Endothelial cell of umbilical vein (primary cell): ENCODE results near the gene ICE1. TPM values are rescaled to one million over a fixed set of nuclear protein-coding genes. Genes with fewer than 3 reads are reported as not detected.

Source experiments
- BruUV-seq: library from RNA; stranded (reverse); fragments of 400-500 nt; replicated peaks from 2 replicates; lab custom pipeline; 2021; lab: Mats Ljungman, UMichigan
- CTCF ChIA-PET: fragments of 300-600, 350-600 bp; sonication (Branson Sonifier 250); formaldehyde crosslinking; loops from one replicate; lab custom pipeline; 2021; ENCODE audit warnings: antibody characterized with exemption, inconsistent platforms; lab: Charles Lee
- POLR2A ChIA-PET: fragments of 300-600, 350-600 bp; sonication (Branson Sonifier 250); formaldehyde crosslinking; loops from one replicate; lab custom pipeline; 2021; ENCODE audit warnings: antibody characterized with exemption, inconsistent platforms; lab: Charles Lee
- DNase-seq: peaks from one replicate; pipeline ENCODE4 v3.0.0-alpha.2; 2011; ENCODE audit warnings: low read depth, low spot score
- FAIRE-seq: peaks from 2 replicates; lab custom pipeline; 2011; peaks lifted over from hg19 to GRCh38; lab: Jason Lieb, UNC
- H2AFZ ChIP-seq: 2 replicates; pipeline ENCODE4 v1.6.0; 2012; ENCODE audit warnings: low read depth, low read length, control low read depth, inconsistent platforms
- H3K27ac ChIP-seq: 2 replicates; pipeline ENCODE4 v1.5.1; 2011; ENCODE audit warnings: low read depth, mild to moderate bottlenecking, control low read depth, low read length, moderate library complexity; ENCODE audit not compliant: insufficient read depth
- H3K27me3 ChIP-seq, 2 experiments: 2 replicates each; pipeline versions ENCODE4 v1.6.0 to v1.6.1; 2011; ENCODE audit warnings: low read length in 2 of 2, mixed read lengths in 1 of 2; ENCODE audit not compliant: control insufficient read depth in 2 of 2, insufficient read depth in 2 of 2
- H3K36me3 ChIP-seq, 2 experiments: 2 replicates in 1 of 2; 3 replicates in 1 of 2; pipeline ENCODE4 v1.5.1; 2011; ENCODE audit warnings: low read length in 2 of 2, mild to moderate bottlenecking in 1 of 2, moderate library complexity in 1 of 2; ENCODE audit not compliant: control insufficient read depth in 2 of 2, insufficient read depth in 2 of 2; ENCODE audit errors: extremely low read depth in 1 of 2
- H3K4me1 ChIP-seq: 3 replicates; pipeline ENCODE4 v1.5.1; 2011; ENCODE audit warnings: mild to moderate bottlenecking, low read length; ENCODE audit not compliant: control insufficient read depth, insufficient read depth; ENCODE audit errors: extremely low read depth
- H3K4me2 ChIP-seq: 2 replicates; pipeline ENCODE4 v1.6.1; 2011; ENCODE audit warnings: low read length, control low read depth, mixed read lengths; ENCODE audit not compliant: insufficient read depth
- H3K4me3 ChIP-seq, 3 experiments: fragments of 200-600 bp in 1 of 3; sonication (generic), shearing (Covaris generic) in 1 of 3; replicated peaks in 1 of 3; 2 replicates each; pipeline ENCODE4 v1.5.1; 2011 to 2016; ENCODE audit warnings: control low read depth in 3 of 3, low read length in 3 of 3, mild to moderate bottlenecking in 2 of 3, inconsistent platforms in 1 of 3, low read depth in 1 of 3, moderate library complexity in 1 of 3; ENCODE audit not compliant: insufficient read depth in 1 of 3
- H3K79me2 ChIP-seq: 2 replicates; pipeline ENCODE4 v1.6.0; 2012; ENCODE audit warnings: low read length, inconsistent platforms; ENCODE audit not compliant: control insufficient read depth, insufficient read depth
- H3K9ac ChIP-seq: replicated peaks from 2 replicates; pipeline ENCODE3; 2011; ENCODE audit warnings: low read length, control low read depth; ENCODE audit not compliant: insufficient read depth; ENCODE audit errors: extremely low read depth
- H3K9me1 ChIP-seq: replicated peaks from 3 replicates; pipeline ENCODE4 v1.6.0; 2011; ENCODE audit warnings: mild to moderate bottlenecking, low read length; ENCODE audit not compliant: control insufficient read depth, insufficient read depth; ENCODE audit errors: extremely low read depth
- H3K9me3 ChIP-seq: replicated peaks from 2 replicates; pipeline ENCODE4 v1.5.1; 2012; ENCODE audit warnings: low read length, inconsistent platforms; ENCODE audit not compliant: control insufficient read depth, insufficient read depth
- H4K20me1 ChIP-seq: replicated peaks from 2 replicates; pipeline ENCODE3; 2011; ENCODE audit warnings: mild to moderate bottlenecking, low read length; ENCODE audit not compliant: control insufficient read depth, insufficient read depth; ENCODE audit errors: extremely low read depth
- CTCF ChIP-seq, 2 donors: IDR thresholded peaks; 1 replicate in 1 of 2; 2 replicates in 1 of 2; pipeline ENCODE4 v1.5.1; 2011; ENCODE audit warnings: low read length in 2 of 2, mild to moderate bottlenecking in 2 of 2, moderate library complexity in 2 of 2, control low read depth in 1 of 2, inconsistent platforms in 1 of 2, low read depth in 1 of 2; ENCODE audit not compliant: insufficient read depth in 1 of 2; ENCODE audit errors: extremely low read depth in 1 of 2
- EZH2 ChIP-seq: IDR thresholded peaks from 2 replicates; pipeline ENCODE4 v1.6.1; 2012; ENCODE audit warnings: borderline replicate concordance, low read depth, mild to moderate bottlenecking, moderate library complexity, low read length, inconsistent platforms; ENCODE audit not compliant: severe bottlenecking
- FOS ChIP-seq: IDR thresholded peaks from 2 replicates; pipeline ENCODE4 v1.6.1; 2011; ENCODE audit warnings: mild to moderate bottlenecking, low read length, moderate library complexity, borderline replicate concordance; ENCODE audit not compliant: insufficient read depth
- GATA2 ChIP-seq: IDR thresholded peaks from 2 replicates; pipeline ENCODE4 v1.7.0; 2011; ENCODE audit warnings: low read depth, mild to moderate bottlenecking, moderate library complexity, mixed read lengths, low read length; ENCODE audit not compliant: insufficient read length, insufficient read depth
- JUN ChIP-seq: IDR thresholded peaks from 2 replicates; pipeline ENCODE4 v1.6.1; 2011; ENCODE audit warnings: borderline replicate concordance, low read depth; ENCODE audit not compliant: insufficient read length, insufficient read depth
- MAX ChIP-seq: IDR thresholded peaks from 2 replicates; pipeline ENCODE4 v1.6.1; 2011; ENCODE audit not compliant: insufficient read depth, insufficient read length
- MYC ChIP-seq: IDR thresholded peaks from one replicate; pipeline ENCODE4 v1.6.1; 2011; ENCODE audit warnings: mild to moderate bottlenecking, low read depth, low read length
- POLR2A ChIP-seq: IDR thresholded peaks from 2 replicates; pipeline ENCODE4 v1.6.1; 2012; ENCODE audit warnings: low read depth, mild to moderate bottlenecking, control low read depth, low read length
- POLR2AphosphoS5 ChIP-seq: IDR thresholded peaks from 2 replicates; pipeline ENCODE4 v1.6.1; 2012; ENCODE audit warnings: low read depth, mild to moderate bottlenecking, control low read depth, low read length, moderate library complexity; ENCODE audit not compliant: insufficient read depth
- dilution Hi-C: fragments of 300-500 bp; cut with MboI; formaldehyde crosslinking; loops from one replicate; pipeline ENCODE4 v1.15.0; 2019; ENCODE audit warnings: low sequenced_read_pairs; ENCODE audit not compliant: extremely low pct_ligation_motif_present
- intact Hi-C: fragments of 100-400 bp; cut with micrococcal nuclease; formaldehyde crosslinking; loops from one replicate; pipeline ENCODE4 v1.10.0; 2022
- polyA plus RNA-seq, 4 experiments: library from polyadenylated mRNA; depleted of rRNA in 3 of 4; stranded (reverse) in 3 of 4; unstranded in 1 of 4; fragments of >200 nt; gene quantifications; 2 replicates each; pipeline versions ENCODE4 v1.2.1 to v1.2.3, GENCODE V29; 2011 to 2012; ENCODE audit warnings: missing spikeins in 1 of 4
- total RNA-seq: library from RNA; stranded (reverse); gene quantifications from 2 replicates; pipeline ENCODE4 v1.2.3, GENCODE V29; 2021

Gene ICE1
- total and polyA plus RNA-seq, 2 donors (not counting 3 experiments of a cell fraction or from before 2014, with no cell fraction given), result 8.8 to 29.1 TPM

GRCh38 chr5:5378531-5378930 lies 43.9 kb upstream of the ICE1 start:
- H3K4me3 ChIP-seq, result no peak overlapping the region
- H3K27ac ChIP-seq, result no peak overlapping the region
- no peak overlapping the region for H3K9ac ChIP-seq
- TF ChIP-seq JUN (no peak), POLR2AphosphoS5 (no peak)
- no peak overlapping the region for H3K4me2 ChIP-seq
- FAIRE-seq, result no peak
- no peaks in the 10 kb centered on the region for H3K9me3 ChIP-seq
- DNase-seq, result no peak
- no peaks in the 10 kb centered on the region for H3K27me3 ChIP-seq
- ChIA-PET CTCF (no interaction called here), POLR2A (no interaction called here)
- no peaks in the 10 kb centered on the region for H3K9me1 ChIP-seq
- intact Hi-C loops (no loop called here), dilution Hi-C loops (no loop called here)
- H2AFZ ChIP-seq, result no peak overlapping the region
- H3K79me2 ChIP-seq, result no peaks in the 10 kb centered on the region
- H4K20me1 ChIP-seq, result no peaks in the 10 kb centered on the region
- no peaks in the 10 kb centered on the region for H3K4me1 ChIP-seq
- no TSS peak for BruUV-seq
- no peaks in the 10 kb centered on the region for H3K36me3 ChIP-seq

GRCh38 chr5:5380298-5380697 lies 42.2 kb upstream of the ICE1 start:
- BruUV-seq, result no TSS peak
- H3K9me3 ChIP-seq, result no peaks in the 10 kb centered on the region
- TF ChIP-seq FOS (no peak), POLR2A (no peak), MAX (no peak), GATA2 (no peak), MYC (no peak), JUN (no peak), POLR2AphosphoS5 (no peak), EZH2 (no peak), CTCF (IDR thresholded peaks at IDR 0.05; ENCODE audit: extremely low read depth in 1 of 2, insufficient read depth in 1 of 2, low read depth in 1 of 2, low read length in 2 of 2) (no peak)
- no peaks in the 10 kb centered on the region for H3K9me1 ChIP-seq
- no peaks in the 10 kb centered on the region for H3K79me2 ChIP-seq
- H3K4me3 ChIP-seq, result no peak overlapping the region
- dilution Hi-C loops, result no loop called here
- H3K36me3 ChIP-seq, result no peaks in the 10 kb centered on the region
- no peaks in the 10 kb centered on the region for H3K27me3 ChIP-seq
- no peak for FAIRE-seq
- H3K4me2 ChIP-seq, result no peak overlapping the region
- no peak overlapping the region for H3K27ac ChIP-seq
- no peak overlapping the region for H2AFZ ChIP-seq
- CTCF ChIA-PET, result no interaction called here
- no peak for DNase-seq
- POLR2A ChIA-PET, result no interaction called here
- no peak overlapping the region for H3K9ac ChIP-seq
- intact Hi-C loops, result no loop called here
- no peaks in the 10 kb centered on the region for H3K4me1 ChIP-seq
- no peaks in the 10 kb centered on the region for H4K20me1 ChIP-seq
